Stimulated activated CD4-positive, alpha-beta T cell treated with anti-CD3 and anti-CD28 coated beads, TNF-alpha, amount 100 ng/mL, for 4 hours (primary cell): ENCODE measurements around the gene TMTC1.
"Not testable (repeated sequence)": the region's sequence is repeated elsewhere in the genome, so short reads cannot be mapped to it uniquely, and the experiment has no call there.

Source experiments
- DNase-seq, 3 experiments: peaks; one replicate each; pipeline ENCODE4 v3.0.0-alpha.2; 2020; ENCODE audit warnings: low read depth in 3 of 3

The TMTC1 gene

GRCh38 chr12:29665107-29665506 lies 118.6 kb downstream of the TMTC1 start:
- no peak for DNase-seq

- no peak for DNase-seq
Measured at GRCh38 chr12:29662734-29663323, 120.9 kb downstream of the TMTC1 start.

DNA sequence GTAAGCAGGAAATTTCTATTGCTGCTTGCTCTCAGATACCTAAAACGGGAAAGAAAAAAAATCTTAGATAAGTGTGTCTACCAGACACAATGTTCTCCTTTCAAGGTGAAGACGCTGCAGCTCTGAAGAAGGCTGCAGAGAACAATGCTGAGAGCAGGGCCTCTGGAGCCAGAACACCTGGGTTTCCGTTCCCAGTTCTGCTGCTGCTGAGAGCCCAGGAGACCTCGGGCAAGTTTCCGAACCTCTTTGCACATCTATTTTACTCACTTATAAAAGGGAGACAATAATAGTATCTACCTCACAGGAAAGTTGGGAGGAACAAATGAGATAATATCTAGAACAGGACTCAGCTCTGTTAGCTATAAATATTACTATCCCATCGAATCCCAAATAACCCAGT lies 122.9 kb downstream of the TMTC1 start:
- DNase-seq: no peak

DNA sequence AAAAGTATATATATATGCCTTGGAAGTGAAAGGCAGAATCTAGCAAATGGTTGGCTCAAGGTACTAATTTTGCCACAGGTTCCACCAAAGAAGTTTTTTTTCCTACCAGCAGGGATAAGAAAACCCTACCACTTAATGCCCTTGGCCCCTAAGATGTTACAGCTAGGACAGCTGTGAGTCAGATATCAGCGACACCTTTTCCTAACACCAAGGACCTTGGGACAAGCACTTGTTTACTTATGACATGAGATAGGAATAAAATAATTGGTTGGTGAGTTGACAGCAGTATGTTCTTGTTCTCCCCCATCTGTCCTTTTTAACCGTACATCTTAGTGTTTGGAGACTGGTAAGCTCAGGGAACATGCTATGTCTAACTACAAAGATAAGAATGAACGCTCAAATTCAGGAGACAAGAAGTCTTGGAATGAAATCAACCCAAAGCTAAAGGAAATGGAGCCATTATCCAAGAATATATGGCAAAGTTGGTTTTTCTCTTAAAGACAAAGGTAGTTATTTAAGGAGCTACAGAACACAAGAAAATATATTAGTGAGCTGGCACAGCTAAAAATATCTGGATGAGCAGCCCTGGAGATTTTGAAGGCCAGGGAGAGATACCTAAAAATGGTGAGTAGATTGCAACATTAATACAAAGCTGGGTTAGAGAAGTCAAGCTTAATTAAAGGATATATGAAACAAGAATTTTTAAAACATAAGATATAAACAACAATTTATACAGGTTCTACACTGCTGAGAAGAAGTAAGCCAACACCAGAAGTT lies 126.8 kb downstream of the TMTC1 start:
- no peak for DNase-seq

GRCh38 chr12:29655861-29656260 lies 127.9 kb downstream of the TMTC1 start:
- no peak for DNase-seq

DNA sequence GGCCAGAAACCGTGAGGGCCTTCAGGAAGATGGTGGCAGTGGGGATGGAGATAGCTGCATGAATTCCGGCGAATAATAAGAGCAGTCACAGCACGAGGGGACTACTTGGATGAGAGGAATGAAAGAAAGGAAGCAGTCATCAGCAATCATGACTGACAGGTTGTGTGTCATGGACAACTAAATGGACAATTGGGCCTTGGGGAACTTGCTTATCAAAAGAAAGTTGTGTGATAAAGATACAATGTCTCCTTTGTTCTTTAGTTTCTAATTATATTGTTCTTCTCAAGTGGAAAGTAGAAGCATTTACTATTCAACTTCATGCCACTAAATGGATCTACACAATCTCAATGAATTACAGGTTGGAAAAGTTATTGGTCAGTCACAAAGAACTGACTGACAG lies 130.5 kb downstream of the TMTC1 start:
- DNase-seq: no peak

- no peak for DNase-seq
Measured at GRCh38 chr12:29650371-29650770, 133.4 kb downstream of the TMTC1 start.

DNA sequence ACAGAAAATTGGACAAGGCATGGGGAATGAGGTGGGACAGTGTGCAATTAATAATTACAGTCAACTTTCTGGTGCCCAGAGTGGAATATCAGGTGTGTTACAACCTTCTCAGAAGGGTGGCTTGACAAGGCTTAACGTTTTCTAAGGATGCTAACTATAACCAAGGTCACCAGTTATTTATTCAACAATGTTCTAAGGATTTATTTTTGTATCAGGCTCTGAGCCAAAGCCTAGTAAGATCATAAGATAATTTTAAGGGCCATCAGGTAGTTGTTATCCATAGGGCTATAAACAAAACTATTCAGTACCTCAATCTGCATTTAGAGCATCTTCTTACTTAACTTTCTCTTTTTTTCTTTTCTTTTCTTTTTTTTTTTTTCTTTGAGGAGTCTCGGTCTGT lies 134.0 kb downstream of the TMTC1 start:
- no peak for DNase-seq

DNA sequence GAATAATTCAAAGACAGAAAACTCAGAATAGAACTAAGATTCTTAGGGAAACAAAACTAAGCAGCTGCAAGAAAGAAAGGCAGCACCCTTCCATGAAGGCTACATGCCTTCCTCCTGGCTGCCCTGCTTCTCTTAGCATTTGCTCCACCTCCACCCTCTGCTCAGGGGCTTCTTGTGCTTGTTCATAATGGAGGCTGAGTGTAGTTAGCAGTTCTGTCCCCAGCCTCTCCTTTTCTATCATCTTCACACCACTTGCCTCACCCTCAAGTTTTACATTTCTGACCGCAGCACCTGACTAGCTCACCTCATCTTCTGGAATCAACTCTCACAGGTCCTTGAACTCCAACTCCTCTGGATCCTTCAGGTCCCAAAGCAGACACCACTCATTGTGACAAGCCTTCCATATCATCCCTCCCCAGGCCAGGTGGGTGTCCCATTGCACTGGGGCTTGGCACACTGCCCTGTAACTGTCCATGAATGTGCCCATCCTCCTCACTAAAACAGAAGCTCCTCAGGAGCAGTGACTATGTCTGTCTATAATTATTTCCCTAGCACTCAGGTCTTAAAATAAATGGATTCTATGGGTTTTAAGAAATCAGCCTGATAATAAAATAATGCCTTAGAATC lies 139.1 kb downstream of the TMTC1 start:
- DNase-seq: no peak

- no peak for DNase-seq
Measured at GRCh38 chr12:29640589-29641345, 143.0 kb downstream of the TMTC1 start.

GRCh38 chr12:29639893-29640495 lies 143.7 kb downstream of the TMTC1 start:
- no peak for DNase-seq

DNA sequence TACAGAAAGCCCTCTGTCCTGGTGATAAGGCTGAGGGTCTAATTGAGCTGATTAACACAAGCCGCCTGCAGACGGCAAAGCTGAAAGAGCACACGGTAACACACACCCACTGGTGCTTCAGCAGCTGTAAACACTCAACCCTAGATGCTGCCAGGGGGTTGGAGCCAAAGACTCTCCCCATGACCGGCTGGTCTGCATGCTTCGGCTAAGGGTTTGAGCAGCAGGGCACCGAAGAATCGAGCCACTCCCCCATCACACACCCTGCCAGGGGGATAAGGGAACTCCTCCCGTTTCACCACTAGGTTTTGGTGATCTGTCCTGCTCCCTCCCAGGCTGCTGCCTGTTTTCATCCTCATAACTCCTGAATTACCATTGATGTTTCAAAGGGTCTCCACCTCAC lies 145.2 kb downstream of the TMTC1 start:
- no peak for DNase-seq

DNA sequence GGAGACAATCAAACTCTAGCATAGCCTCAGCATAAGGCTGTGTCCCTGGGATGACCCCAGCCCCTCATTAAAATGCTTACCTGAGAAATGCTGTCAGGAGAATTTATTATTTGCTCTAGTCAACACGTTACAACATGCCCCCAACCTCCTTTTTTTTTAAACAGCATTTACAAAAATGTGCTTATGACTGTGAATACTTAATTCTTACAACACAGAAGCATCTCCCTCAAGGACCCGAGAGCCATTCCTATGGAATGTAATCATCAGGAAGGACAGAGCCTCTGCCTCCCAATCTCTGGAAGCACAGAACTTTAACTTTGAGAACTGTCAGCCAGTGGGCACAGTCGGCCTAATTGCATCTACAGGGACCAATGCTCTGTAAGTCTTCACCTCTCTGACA lies 149.7 kb downstream of the TMTC1 start:
- DNase-seq: no peak

GRCh38 chr12:29630164-29630563 lies 153.6 kb downstream of the TMTC1 start:
- not testable (repeated sequence) for DNase-seq

DNA sequence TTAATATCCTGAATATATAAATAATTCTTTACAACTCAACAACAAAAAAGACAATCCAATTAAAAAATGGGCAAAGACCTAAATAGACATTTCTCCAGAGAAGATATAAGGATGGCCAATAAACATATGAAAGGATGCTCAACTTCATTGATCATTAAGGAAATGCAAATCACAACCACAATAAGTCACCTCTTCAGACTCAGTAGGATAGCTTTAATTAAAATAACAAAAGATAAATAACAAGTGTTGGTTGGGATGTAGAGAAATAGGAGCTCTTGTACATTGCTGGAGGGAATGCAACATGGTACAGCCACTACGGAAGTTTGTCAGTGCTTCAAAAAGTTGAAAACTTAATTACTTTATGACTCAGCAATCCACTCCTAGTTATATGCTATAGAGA lies 156.5 kb downstream of the TMTC1 start:
- DNase-seq: no peak

DNA sequence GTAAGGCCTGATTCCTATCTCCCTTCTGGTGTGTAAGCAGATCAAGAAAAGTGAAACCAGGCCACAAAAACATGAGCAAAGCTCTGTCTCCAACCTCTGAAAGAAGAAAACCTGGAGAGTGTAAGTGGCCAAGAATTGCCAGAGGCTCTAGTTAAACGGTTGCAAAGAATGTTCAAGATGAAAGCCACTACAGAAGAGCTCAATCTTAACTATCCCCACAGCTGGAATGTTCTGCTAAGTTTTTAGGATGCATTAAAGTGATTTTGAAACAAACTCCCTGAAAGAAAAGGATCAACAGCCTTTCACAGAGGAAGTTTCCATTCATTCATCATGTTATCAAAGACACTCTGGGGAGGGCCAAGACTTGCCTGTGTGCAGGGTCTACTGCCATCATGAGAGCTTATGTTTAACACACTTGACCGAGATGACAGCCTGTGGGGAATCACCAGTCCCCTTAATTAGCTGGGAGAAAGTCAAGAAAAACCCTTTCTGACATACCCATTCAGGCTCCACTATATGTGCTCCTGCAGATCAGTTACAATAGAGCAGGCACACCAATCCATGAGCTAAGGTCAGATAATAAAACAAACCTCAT lies 158.3 kb downstream of the TMTC1 start:
- DNase-seq: no peak

GRCh38 chr12:29622251-29622650 lies 161.5 kb downstream of the TMTC1 start:
- no peak for DNase-seq

GRCh38 chr12:29620030-29620429 lies 163.7 kb downstream of the TMTC1 start:
- DNase-seq: no peak

DNA sequence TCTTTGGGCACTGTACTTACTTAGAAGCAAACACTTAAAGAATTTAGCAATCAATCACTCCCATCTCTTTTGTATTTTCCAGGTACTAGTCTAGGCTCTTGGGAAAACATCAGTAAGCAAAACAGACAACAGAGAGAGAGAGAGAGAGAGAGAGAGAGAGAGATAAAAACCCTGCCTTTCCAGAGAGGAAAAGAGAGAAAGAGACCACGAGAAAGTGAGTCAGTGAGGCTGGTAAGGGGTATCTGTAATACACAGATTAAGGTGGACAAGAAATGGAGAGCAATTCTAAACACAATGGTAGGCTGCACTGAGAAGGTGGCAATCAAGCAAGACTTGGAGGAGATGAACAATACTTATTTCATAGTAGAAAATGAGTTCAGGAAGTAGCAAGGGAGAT lies 166.3 kb downstream of the TMTC1 start:
- no peak for DNase-seq

GRCh38 chr12:29616664-29617406 lies 166.9 kb downstream of the TMTC1 start:
- no peak for DNase-seq
